ENCODE results near the gene CFAP210.
"Not testable (repeated sequence)": the region's sequence is repeated elsewhere in the genome, so short reads cannot be mapped to it uniquely, and the experiment has no call there.

GRCh38 chr2:169699173-169699572 lies 5.0 kb upstream of the CFAP210 start:
- not testable (repeated sequence) for TF ChIP-seq EZH2phosphoT487, CTCF (IDR thresholded peaks at IDR 0.05)
